HepG2 (cell line): Measurements from ENCODE around the gene VWA1. TPM values are rescaled to one million over a fixed set of nuclear protein-coding genes. Genes with fewer than 3 reads are reported as not detected.

ENCODE experiments used
- GPBP1L1 ChIP-seq: sonication (generic); formaldehyde crosslinking; IDR thresholded peaks from 2 replicates; pipeline ENCODE4 v1.5.0; 2020; ENCODE audit warnings: mild to moderate bottlenecking, missing genetic modification reagents
- KDM4B ChIP-seq: sonication (generic); formaldehyde crosslinking; IDR thresholded peaks from 2 replicates; pipeline ENCODE4 v1.4.0; 2020; ENCODE audit warnings: missing genetic modification reagents
- MXD4 ChIP-seq: IDR thresholded peaks from 2 replicates; pipeline ENCODE4 v1.6.1; 2016; ENCODE audit warnings: mild to moderate bottlenecking, missing biosample characterization, missing genetic modification reagents
- PAXIP1 ChIP-seq: sonication (generic); formaldehyde crosslinking; conservative IDR thresholded peaks from 2 replicates; pipeline ENCODE4 v1.4.0; 2020; ENCODE audit warnings: mild to moderate bottlenecking, missing genetic modification reagents, moderate library complexity
- SNAPC4 ChIP-seq: sonication (generic); formaldehyde crosslinking; IDR thresholded peaks from 2 replicates; pipeline ENCODE4 v1.4.0; 2020; ENCODE audit warnings: mild to moderate bottlenecking, missing genetic modification reagents
- ZBTB46 ChIP-seq: sonication (generic); formaldehyde crosslinking; IDR thresholded peaks from 2 replicates; pipeline ENCODE4 v1.4.0; 2020; ENCODE audit warnings: mild to moderate bottlenecking, missing genetic modification reagents, borderline replicate concordance
- ZBTB49 ChIP-seq: sonication (generic); formaldehyde crosslinking; IDR thresholded peaks from 2 replicates; pipeline ENCODE4 v1.4.0; 2020; ENCODE audit warnings: missing genetic modification reagents, borderline replicate concordance
- ZFP36L1 ChIP-seq: sonication (generic); formaldehyde crosslinking; IDR thresholded peaks from 2 replicates; pipeline ENCODE4 v1.8.0; 2022; ENCODE audit warnings: mild to moderate bottlenecking, missing genetic modification reagents, moderate library complexity
- ZFX ChIP-seq: sonication (generic); formaldehyde crosslinking; IDR thresholded peaks from 2 replicates; pipeline ENCODE4 v1.4.0; 2020; ENCODE audit warnings: mild to moderate bottlenecking, low read depth, missing genetic modification reagents, moderate library complexity
- ZNF317 ChIP-seq: sonication (generic); formaldehyde crosslinking; IDR thresholded peaks from 2 replicates; pipeline ENCODE4 v1.5.0; 2020; ENCODE audit warnings: mild to moderate bottlenecking, missing genetic modification reagents
- ZNF781 ChIP-seq: sonication (generic); formaldehyde crosslinking; IDR thresholded peaks from 2 replicates; pipeline ENCODE4 v1.5.1; 2020; ENCODE audit warnings: borderline replicate concordance, mild to moderate bottlenecking, missing genetic modification reagents; ENCODE audit errors: not compliant biosample characterization
- polyA plus RNA-seq, 8 experiments: library from polyadenylated mRNA; depleted of rRNA in 3 of 8; stranded (reverse) in 7 of 8; unstranded in 1 of 8; fragments of >200 nt; fragmentation: Illumina TruSeq in 4 of 8; extraction: Trizol in 4 of 8; gene quantifications; 2 replicates each; pipeline versions ENCODE4 v1.2.1 to v1.2.3, GENCODE V29; 2011 to 2016; ENCODE audit warnings: low read depth in 4 of 8, missing spikeins in 1 of 8, mixed read lengths in 1 of 8; ENCODE audit not compliant: insufficient read depth in 1 of 8
- total RNA-seq, 5 experiments: library from RNA; depleted of rRNA; stranded (reverse); fragments of >200 nt; fragmentation: Illumina TruSeq; extraction: Trizol; gene quantifications; 2 replicates each; pipeline ENCODE4 v1.2.3, GENCODE V29; 2016; ENCODE audit warnings: low read depth in 1 of 5

VWA1 gene
- total and polyA plus RNA-seq, 2 of the 13 experiments (the other 11 are each of a cell fraction or from before 2014, with no cell fraction given), result 40.9 to 57.5 TPM

DNA sequence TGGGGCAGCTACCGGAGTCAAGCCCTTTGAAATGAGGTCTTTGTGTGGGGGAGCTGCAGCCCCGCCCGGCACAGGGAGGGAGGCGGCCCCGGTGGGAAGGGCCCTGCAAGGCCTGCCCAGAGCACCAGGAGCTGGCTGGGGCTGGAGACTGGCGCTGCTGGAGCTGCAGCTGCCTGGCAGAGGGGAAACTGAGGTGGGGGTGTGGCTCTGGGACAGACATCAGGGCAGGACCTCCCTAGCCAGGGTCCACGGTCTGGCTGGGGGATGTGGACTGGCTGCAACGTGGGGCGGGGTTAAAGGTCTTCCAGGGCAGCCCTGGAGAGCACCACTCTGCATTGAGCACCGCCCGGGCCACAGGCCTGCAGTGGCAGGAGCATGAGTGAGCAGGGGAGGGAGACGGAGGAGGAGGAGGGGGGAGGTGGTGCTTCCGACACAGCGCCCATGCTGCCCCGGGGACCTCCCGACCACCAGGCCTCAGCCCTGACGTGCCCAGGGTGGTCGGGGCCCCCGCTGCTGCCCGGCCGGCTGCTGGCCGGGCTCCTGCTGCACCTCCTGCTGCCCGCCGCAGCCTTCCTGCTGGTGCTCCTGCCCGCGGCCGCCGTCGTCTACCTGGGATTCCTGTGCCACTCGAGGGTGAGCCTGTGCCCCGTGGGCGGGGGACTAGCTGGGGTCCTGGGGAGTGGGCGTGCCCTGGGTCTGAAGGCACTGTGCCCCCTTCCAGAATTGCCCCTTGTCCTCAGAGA is 9.6 kb upstream of the VWA1 start (continued):
- no peak for TF ChIP-seq ZNF781 (CRISPR knock-in tag)
- TF ChIP-seq ZBTB49 (CRISPR knock-in tag), result no peak
- TF ChIP-seq ZFP36L1 (CRISPR knock-in tag), result no peak
- peak; percentile 91 for TF ChIP-seq ZFX (CRISPR knock-in tag)
- TF ChIP-seq GPBP1L1 (CRISPR knock-in tag), result no peak
- TF ChIP-seq MXD4 (CRISPR knock-in tag), result 0 out of 2 replicates have a peak, but pooled peaks have one; percentile 30
- TF ChIP-seq PAXIP1, result 0 out of 2 replicates have a peak, but pooled peaks have one; percentile 19
- TF ChIP-seq SNAPC4, result no peak
- no peak for TF ChIP-seq KDM4B
- TF ChIP-seq ZNF317, result no peak
- TF ChIP-seq ZBTB46 (CRISPR knock-in tag), result no peak
